Measurements from ENCODE around the gene SYTL1.

The SYTL1 gene, protein sequence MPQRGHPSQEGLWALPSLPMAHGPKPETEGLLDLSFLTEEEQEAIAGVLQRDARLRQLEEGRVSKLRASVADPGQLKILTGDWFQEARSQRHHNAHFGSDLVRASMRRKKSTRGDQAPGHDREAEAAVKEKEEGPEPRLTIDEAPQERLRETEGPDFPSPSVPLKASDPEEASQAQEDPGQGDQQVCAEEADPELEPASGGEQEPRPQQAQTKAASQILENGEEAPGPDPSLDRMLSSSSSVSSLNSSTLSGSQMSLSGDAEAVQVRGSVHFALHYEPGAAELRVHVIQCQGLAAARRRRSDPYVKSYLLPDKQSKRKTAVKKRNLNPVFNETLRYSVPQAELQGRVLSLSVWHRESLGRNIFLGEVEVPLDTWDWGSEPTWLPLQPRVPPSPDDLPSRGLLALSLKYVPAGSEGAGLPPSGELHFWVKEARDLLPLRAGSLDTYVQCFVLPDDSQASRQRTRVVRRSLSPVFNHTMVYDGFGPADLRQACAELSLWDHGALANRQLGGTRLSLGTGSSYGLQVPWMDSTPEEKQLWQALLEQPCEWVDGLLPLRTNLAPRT

DNA sequence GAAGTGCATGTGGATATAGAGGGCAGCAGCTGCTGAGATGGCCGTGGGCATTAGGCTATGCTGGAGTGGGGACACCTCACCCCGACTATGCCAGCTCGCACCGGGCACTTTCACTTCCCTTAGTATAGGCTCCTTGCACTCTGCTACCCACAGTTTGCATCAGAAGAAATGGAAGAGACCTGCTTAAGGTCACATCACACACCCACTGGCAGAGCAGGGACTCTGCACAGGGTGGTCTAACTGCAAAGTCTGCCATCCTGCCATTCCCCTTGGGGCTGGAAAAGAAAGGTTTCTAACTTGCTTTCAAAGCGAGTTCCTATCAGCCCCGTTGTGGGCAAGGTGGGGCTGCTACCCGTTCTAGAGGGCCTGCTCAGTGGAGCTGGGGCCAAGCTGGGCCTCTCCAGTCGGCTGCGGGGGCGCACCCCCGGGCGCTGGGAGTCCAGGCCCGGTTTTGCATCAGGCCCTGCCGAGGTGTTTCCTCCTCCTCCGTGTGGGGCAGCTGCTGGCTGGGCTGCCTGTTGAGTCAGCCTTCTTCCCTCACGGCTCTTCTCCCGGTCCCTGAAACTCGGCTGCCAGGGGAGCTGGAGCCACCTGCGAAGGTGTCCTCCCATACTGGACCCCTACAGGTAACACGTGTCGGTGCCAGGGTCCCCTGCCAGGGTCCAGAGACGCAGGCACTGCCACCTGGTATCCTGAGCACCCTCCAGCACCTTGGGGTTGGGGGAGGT is at the start of gene SYTL1:
Gene SYTL1, plus strand, starts transcription at position 498 of the 728 bp plus-strand sequence. CDS start 3,313 bp downstream, outside the sequence.
- DNase-seq, result peak; percentile 61

DNA sequence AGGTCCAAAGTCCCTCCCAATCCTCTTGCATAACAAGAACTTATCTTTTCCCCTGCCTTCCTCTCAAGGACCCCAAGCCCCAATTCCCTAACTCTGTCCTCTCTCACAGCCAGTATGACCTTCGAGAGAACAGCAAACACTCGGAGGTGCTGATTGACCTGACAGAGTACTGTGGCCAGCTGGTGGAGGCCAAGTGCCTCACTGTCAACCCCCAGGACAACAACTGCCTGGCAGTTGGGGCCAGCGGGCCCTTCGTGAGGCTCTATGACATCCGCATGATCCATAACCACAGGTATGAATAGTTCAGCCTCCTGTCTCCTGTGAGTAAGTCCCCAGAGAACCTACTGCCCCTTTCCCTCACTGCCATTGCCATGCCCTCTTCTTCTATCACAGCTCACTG is 49.7 kb upstream of the SYTL1 start:
- DNase-seq, result no peak

DNA sequence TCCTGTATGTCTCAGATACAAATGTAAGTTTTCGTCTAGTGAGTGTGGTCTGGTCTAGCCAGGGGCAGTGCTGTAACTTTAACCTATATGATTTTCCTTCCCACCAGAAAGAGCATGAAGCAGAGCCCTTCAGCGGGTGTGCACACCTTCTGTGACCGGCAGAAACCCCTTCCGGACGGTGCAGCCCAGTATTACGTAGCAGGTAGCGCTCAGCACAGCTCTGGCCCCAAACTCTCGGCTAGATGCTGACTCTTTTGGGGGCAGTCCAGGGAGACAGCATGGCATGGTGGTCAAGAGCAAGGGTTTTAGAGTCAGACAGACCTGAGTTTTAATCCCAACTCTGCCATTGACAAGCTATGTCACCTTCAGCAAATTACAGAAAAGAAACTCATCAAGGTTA is 47.9 kb upstream of the SYTL1 start:
- no peak for DNase-seq

DNA sequence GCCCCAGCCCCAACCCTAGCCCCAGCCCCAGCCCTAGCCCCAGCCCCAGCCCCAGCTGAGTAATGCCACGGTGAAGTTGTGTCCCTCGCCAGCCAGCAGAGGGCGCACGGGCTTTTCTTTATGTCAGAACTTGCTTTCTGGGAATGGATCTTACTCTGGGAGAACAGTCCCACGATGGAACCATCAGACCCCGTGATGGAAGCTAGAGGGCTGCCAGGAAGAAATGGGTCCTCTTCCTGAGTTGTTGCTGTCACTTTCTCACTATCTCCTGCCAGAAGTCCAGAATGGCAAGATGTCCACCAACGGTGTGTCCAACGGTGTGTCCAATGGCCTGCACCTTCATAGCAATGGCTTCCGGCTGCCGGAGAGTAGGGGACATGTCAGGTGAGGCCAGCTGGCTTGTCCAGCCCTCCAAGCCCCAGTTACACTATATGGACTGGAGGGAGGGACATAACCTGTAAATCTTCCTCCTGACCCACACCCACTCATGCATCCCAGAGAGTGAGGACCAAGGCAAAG is 45.0 kb upstream of the SYTL1 start:
- peak; percentile 27 for DNase-seq

DNA sequence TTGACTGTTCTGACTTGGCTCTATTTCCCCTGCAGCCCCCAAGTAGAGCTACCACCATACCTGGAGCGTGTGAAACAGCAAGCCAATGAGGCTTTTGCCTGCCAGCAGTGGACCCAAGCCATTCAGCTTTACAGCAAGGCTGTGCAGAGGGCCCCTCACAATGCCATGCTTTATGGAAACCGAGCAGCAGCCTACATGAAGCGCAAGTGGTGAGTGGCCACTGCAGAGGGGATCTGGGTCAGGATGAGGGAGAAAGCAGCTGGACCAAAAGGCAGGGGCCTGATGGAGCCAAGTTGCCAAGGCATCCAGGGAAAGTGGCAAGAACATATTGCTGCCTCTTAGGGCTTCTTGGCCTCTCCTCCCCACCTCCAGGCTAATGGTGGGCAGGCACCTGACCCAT is 43.9 kb upstream of the SYTL1 start:
- no peak for DNase-seq

DNA sequence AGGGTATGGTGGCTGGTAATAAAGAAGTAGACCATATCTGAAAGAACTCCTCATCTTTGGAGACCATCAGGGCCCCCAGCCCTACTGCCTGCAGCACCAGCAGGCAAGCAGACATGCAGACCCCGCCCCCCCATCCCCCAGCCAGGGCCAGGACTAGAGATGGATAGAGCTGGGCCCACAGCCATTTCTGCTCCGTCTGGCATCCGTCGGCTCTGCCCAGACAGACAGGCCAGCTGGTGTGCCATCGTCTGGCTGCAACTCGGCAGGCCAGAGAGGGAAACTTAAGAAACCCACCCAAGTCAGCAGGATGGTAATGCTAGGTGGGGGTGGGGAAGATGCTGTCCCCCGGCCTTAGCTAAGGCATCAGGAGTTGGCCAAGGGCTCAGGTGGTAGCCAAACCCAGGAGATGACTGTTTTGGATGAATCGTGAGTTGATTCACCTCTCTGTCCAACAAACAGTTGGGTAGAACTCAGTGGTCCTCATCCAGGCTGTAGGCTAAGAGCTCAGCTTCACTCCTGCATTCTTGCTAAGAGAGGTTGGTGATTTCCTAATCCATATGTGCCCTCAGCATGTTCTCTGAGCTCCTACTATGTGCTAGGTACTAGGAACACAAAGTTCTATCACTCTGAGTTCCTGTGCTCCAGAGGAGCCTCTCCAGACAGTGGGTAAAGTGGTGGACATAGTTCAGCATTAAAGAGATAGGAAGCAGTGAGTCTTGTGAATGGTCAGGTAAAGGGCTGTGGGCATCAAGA is 43.0 kb upstream of the SYTL1 start:
- DNase-seq, result no peak

DNA sequence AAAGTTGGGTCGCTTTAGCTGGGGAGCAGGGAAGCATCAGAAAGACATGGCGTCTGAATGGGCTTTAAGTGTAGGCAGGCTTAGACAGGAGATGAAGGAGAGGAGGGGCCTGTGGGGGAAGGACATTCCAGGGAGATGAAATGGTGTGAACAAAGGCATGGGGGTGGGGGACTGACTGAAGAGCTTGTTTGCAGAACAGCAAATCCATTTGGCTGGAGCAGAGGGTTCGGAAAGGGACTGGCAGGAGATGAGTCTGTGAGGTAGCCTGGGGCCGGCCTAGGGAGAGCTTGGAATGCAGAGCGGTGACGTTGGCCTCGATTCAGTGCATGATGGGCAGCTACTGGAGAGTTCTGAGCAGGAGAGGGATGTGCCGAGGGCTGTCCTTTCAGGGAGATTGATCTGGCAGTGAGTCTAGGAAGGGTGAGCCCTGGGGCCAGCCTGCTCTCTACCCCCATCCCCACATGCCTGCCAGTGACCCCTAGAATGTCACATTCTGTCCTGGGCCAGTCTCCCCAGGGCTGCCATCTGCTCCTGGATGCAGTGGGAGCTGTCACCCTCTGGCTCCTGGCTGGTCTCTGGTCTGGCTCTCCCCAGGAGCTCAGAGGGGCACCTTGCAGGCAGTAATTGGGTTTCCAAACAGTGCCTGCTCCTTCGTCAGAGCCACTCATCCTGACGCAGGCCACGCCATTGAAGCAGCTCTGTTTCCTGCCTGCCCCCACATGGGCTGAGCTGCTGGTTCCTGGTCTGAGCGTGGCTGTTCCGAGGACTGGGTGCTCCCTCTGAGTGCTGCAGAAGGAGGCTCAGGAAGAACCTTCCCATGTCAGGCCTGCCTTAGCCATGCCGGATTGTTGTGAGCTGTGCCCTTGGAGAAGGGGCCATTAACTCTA is 42.2 kb upstream of the SYTL1 start:
- DNase-seq, result no peak

DNA sequence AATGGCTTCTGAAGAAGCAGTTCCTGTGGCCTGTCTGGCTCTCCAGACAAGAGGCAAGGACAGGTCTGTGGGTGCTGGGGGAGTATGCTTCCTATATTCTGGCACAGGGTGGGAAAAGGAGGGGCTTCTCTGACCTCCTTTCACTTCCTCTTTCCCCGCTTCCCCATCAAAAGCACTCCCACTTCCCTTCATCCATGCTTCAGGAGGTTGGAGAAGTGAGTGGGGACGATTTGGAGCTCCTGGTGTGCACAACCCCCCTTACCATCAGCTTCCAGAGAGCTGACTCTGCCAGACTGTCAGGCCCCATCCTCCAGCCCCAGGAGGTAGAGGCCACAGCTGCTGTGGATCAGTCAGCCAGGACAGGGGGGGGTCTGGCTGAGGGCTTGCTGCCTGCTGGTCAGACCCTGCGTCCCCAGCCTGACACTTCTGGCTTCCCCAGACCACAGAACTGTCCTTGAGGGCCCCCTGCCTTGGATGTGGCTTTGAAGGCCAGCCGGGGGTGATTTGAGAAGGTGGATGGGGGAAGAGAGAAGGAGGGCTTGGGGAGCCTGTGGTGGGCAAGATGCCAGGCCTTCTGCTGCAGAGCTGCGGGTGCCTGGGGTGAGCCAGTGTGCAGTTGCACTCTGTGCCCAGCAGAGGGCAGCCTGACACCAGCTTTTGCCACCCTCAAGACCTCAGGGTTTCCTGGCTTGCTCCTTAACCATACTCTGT is 41.3 kb upstream of the SYTL1 start:
- peak; percentile 84 for DNase-seq

DNA sequence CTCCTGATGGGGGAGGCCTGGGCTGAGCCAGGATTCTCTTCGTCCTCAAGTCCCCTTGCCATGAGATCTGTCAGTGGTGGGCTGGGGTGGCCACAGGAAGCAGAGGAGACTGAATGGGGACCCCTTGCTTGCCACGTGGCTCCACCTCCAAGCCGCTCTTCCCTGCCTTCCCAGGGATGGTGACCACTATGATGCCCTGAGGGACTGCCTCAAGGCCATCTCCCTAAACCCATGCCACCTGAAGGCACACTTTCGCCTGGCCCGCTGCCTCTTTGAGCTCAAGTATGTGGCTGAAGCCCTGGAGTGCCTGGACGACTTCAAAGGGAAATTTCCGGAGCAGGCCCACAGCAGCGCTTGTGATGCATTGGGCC is 40.8 kb upstream of the SYTL1 start:
- no peak for DNase-seq

DNA sequence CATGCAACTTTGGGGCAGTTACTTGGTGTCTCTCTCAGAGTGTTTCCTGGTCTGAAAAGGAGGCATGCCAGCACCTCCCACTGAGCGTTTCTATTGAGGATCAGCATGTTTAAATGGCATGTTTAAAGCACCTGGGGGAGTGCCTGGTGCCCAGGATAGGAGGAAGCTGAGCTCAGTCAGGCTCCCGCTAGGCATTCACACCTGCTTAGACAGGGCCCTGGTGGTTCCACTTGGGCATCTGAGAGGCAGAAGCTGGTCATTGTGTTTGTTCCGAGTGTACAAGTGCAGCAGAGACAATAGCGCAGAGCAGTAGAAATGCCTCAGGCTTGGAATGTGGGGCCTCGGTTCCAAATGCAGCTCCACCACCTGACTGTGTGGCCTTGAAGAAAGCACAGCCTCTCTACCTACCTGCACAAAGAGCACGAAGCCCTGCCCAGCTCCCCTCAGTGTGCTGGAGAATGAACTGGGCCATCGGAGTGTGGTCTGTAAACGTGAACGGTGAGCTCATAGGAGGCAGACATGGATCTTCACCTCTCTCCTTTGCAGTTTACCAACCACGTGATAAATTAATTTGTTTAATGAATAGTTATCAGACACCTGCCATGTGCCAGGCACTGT is 40.1 kb upstream of the SYTL1 start:
- peak; percentile 26 for DNase-seq

DNA sequence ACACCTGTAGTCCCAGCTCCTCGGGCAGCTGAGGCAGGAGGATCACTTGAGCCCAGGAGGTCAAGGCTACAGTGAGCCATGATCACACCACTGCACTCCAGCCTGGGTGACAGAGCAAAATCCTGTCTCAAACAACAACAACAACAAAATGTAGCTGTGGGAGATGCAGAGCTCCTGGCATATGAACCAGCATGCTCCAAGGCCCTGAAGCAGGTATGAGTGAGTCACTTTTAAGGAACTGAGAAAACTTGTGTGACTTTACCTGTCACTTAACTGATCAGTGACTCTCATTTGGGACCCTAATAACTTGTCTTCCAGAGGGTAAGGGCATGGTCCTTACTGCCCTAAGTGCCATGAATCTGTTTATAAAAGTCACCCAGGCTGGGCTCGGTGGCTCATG is 39.2 kb upstream of the SYTL1 start:
- DNase-seq, result no peak

DNA sequence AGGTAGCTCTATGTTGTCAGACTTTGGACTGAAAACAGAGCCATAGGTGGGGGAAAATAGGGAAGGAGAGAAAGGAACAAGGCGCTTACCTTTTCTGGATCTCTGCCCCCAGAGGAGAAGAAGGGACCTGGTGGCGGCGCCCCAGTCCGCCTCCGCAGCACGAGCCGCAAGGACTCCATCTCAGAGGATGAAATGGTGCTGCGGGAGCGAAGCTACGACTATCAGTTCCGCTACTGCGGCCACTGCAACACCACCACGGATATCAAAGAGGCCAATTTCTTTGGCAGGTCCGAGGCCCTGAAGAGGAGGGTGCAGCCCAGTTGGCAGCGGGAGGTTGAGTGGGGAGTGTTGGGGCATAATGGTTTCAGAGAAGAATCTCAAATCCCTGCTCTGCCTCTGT is 38.3 kb upstream of the SYTL1 start:
- DNase-seq, result no peak

DNA sequence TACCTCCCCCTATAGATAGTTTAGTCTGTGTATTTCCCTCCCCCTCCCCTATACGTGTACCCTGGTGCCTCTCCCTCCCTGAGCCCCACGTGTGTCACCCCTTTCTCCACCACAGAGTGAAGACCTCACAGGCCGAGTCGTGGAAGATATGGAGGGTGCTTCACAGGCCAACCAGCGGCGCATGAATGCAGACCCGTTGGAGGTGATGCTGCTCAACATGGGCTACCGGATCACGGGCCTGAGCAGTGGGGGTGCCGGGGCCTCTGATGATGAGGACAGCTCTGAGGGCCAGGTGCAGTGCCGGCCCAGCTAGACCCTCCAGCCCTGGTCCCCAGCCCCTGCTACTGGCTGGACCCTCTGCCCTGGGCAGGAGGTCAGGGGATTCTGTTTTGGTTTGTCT is 35.8 kb upstream of the SYTL1 start:
- no peak for DNase-seq

DNA sequence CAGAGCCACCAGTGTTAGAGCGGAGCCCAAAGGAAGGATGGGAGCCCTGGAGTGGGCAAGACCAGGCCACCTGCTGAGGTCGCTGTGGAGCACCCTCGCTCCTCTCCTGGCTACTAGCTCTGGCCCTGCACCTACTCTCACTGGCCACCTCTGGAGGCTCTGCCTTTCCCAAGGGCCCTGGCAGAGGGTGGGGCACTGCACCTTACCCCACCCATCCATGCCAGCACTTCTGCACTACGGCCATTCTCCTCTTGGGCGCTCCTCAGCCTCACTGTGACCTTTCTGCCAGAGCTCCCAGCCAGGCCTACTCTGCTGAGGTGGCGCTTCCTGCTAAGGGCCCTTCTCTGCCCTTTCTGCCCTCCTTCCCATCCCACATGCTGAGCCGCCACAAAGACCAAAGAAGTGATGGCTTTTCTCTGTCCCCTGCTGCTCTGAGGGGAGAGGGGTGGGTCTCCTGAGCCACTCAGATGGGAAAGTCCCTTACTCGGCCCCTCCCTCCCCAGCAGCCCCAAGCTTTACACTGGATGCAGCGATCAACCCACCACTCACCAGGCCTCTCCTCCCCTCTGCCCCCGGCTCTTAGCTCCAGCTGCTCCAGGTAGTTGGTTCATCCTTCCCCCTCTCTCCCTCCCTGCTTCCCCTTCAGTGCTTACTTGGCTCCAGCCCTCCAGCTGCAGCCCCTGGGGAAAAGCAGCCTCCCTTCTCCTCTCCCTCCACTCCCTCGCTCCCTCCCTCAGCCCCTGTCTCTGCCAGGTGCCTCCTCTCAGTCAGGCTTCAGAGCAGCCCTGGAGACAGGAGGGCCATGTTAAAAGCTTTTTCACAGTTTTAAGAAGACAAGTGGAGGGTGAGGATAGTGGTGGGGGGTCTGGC is 34.7 kb upstream of the SYTL1 start:
- peak; percentile 96 for DNase-seq

DNA sequence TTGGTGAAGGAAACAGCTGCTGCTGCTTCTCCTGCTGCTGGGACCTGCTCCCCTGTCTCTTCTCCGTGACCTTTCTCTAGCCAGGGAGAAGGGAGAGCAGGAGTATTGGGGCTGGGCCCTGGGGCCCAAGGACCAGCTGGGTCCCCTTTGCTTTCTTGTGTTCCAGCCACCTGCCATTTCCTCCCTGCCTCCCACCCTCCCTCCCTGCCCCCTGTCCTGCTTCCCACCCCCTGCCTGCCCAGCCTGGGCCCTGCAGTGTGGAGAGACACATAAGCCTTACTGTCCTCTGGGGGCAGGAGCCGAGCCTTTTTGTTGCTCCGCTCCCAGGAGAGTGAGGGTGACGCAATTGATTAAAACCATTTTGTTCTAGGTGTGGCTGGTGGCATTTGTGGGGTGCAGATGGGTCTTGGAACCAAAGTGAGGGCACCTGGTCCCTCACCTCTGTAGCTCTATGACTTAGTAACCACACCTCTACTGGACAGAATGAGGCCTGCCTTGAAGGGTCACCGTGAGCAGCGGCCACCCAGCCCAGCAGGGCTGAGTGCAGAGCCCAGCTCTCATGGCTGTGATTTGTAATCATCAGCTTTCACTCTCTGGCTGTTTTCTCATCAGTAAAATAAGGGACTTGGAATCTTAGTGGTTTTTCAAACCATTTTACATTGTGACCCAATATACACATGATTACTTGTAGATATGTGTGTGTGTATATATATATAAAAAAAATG is 33.8 kb upstream of the SYTL1 start:
- peak; percentile 31 for DNase-seq

DNA sequence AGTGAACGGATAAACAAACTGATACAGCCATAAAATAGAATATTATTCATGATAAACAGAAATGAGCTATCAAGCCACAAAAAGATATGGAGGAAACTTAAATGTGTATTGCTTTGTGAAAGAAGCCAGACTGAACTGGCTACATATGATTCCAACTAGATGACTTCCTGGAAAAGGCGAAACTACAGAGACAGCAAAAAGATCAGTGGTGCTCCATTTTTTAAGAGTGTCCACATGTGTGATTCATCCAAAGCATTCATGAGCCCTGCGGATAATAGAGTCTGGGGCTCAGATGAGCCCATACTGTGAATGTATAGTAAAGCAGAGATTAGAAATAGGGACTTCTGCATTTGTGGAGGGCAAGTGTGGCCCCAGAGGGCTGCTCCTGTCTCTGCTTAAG is 27.7 kb upstream of the SYTL1 start:
- no peak for DNase-seq

DNA sequence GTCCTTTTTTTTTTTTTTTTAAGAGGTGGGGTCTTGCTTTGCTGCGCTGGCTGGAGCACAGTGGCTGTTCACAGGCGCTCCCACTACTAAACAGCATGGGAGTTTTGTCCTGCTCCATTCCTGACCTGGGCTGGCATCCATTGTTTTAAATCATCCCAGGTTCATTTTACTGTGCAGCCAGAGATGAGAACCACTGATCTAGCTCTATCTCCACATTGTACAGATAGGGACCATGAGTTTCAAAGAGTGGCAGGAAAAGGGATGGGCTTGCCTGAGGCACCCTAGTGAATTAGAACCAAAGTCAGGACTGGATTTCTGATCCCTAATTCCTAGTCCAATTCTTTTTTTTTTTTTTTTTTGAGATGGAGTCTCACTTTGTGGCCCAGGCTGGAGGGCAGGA is 27.1 kb upstream of the SYTL1 start:
- DNase-seq, result no peak

DNA sequence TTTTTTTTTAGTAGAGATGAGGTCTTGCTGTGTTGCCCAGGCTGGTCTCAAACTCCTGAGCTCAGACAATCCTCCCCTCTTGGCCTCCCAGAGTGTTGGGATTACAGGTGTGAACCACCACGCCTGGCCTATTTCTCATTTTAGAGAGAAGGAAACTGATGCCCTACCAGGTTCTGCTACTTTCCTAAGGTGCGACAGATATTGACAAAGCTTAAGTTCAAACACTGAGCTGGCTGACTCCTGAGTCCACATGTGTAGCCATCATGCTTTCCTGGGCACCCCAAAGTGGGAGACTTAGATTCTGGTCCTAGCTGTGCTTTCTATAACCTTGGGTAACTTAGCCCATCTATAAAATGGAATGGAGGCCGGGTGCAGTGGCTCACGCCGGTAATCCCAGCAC is 25.0 kb upstream of the SYTL1 start:
- no peak for DNase-seq

DNA sequence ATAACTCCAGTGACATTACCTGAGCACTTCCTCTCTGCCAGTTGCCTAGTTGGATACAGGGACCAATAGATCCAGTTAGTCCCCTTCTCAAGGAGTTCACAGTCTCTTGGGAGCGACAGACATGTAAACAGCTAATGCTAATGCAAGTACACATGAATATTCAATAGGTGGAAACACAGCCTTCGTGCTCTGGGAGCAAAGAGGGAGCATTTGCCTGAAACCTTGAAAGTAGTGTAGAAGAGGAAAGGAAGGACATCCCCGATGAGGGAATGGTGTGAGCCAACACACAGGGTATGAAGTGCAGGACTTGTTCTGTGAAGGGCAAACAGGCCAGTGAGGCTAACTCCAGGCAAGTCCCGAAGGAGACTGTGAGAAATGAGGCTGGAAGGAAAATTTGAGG is 23.7 kb upstream of the SYTL1 start:
- DNase-seq, result no peak

Data from NCI-H510A treated with DMSO at 0.1 percent for 48 hours (cell line).